Lower leg skin (tissue), 4 donors: ENCODE results near the gene FHIP2A. TPM values are rescaled to one million over a fixed set of nuclear protein-coding genes. Genes with fewer than 3 reads are reported as not detected.

ENCODE experiments used
- DNase-seq, 2 donors: peaks; one replicate each; pipeline ENCODE4 v3.0.0-alpha.2; 2019; ENCODE audit warnings: low spot score in 2 of 2
- H3K4me3 ChIP-seq: fragments of 200-600 bp; sonication (generic); 2 replicates; pipeline ENCODE4 v1.5.1; 2017; ENCODE audit warnings: mild to moderate bottlenecking, low read depth; ENCODE audit not compliant: poor library complexity, severe bottlenecking
- CTCF ChIP-seq, 3 donors: fragments of 450-650 bp; IDR thresholded peaks; one replicate each; pipeline ENCODE4 v1.5.1; 2016; ENCODE audit warnings: antibody characterized with exemption in 3 of 3, mild to moderate bottlenecking in 3 of 3, moderate library complexity in 2 of 3
- POLR2A ChIP-seq, 2 donors: fragments of 450-650 bp; IDR thresholded peaks; one replicate each; pipeline ENCODE4 v1.6.1; 2016 to 2017; ENCODE audit warnings: antibody characterized with exemption in 2 of 2, mild to moderate bottlenecking in 1 of 2, moderate library complexity in 1 of 2
- WGBS, 2 donors: methylation state at CpG; one replicate each; pipeline ENCODE4 v1.1.5; 2018; 5-methylcytosine and 5-hydroxymethylcytosine counted together
- intact Hi-C: fragments of 100-400 bp; cut with DNase I; formaldehyde crosslinking; loops from one replicate; pipeline ENCODE4 v1.15.0; 2023; ENCODE audit warnings: low total_unique reads
- total RNA-seq, 4 donors: library from RNA; depleted of rRNA; stranded (reverse); fragments of >200 nt; gene quantifications; one replicate each; pipeline ENCODE4 v1.1.0, GENCODE V29; 2016

The FHIP2A gene
- total RNA-seq, 4 donors from 2014 or later = 11.1 to 40.6 (median 18.0) TPM

GRCh38 chr10:114869520-114869892 lies 47.9 kb downstream of the FHIP2A start:
- WGBS, 2 donors = 0 to 1% methylated on average over 1 of the region's 1 CpG

DNA sequence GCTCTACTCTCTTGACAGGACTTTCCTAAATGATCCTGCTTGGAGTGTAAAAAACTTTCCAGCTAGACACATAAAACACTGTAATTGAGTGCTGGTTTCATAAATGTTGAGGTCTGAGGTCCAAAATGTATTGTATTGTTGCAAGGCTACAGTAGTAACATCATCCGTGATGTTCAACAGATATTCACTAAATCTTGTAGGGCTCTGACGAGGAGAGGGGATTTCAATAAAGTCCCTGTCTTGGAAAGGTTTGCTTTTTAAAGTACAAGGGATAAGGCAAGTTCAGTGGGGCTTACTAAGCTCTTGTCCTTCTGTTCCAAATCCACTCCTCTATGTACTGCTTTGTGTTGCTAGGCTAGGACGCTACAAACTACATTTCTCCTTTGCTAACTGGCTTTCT lies 48.9 kb downstream of the FHIP2A start:
- TF ChIP-seq CTCF (IDR thresholded peaks at IDR 0.05) (no peak), POLR2A (IDR thresholded peaks at IDR 0.05) (no peak)
- 72 to 77% methylated on average over 3 of the region's 3 CpGs for WGBS, 2 donors
- no peak overlapping the region for H3K4me3 ChIP-seq
- intact Hi-C loops = loop anchor here (10.0 kb wide), 1 partner anchor 254 kb away; no protein-coding TSS in a partner anchor
- DNase-seq = no peak

More at GRCh38 chr10:114869520-114869892, 47.9 kb downstream of the FHIP2A start:
- no peak overlapping the region for H3K4me3 ChIP-seq
- no peak for DNase-seq
- TF ChIP-seq CTCF (IDR thresholded peaks at IDR 0.05) = no peak
- TF ChIP-seq POLR2A (IDR thresholded peaks at IDR 0.05) = no peak
- intact Hi-C loops = no loop called here

DNA sequence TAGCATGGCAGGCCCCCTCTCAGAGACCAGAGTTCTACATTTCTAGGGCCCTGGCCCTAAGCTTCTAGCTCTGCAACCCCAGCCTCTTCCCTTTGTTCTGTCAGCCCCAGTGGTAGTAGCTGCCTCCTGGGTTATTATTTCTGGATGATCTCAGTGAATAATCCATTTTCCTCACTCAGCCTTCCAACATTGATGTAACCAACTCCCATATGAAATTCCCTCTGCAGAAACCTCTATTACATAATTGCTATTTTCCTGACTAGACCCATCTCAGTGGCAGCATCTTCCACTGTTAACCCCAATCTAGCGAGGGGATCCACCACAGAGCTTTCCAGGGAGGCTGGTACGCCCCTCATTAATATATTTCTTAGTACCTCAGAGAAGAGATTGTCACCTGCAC lies 49.8 kb downstream of the FHIP2A start:
- H3K4me3 ChIP-seq = no peak overlapping the region
- TF ChIP-seq CTCF (IDR thresholded peaks at IDR 0.05) (no peak), POLR2A (IDR thresholded peaks at IDR 0.05) (no peak)
- intact Hi-C loops = loop anchor here (10.0 kb wide), 1 partner anchor 253 kb away; no protein-coding TSS in a partner anchor
- DNase-seq = no peak
- 81 to 98% methylated on average over 2 of the region's 2 CpGs for WGBS, 2 donors

Other genes with a start within 250 kb of the FHIP2A start
- gene ABLIM1, start 163.5 kb upstream of the FHIP2A start, total RNA-seq = 100 to 1,000 TPM; 171 to 258 (median 209) TPM
- gene TRUB1, start 116.4 kb downstream of the FHIP2A start, total RNA-seq = 10 to 100 TPM in 2 of 4 donors, 1 to 10 TPM in 2; 8.5 to 21.2 (median 13.3) TPM